Neuronal stem cell (in vitro differentiated cells): ENCODE data around the gene PLEKHF1.

ENCODE experiments used
- DNase-seq: peaks from one replicate; pipeline ENCODE4 v3.0.0-alpha.2; 2013; ENCODE audit warnings: low spot score
- H2AFZ ChIP-seq: one replicate; pipeline ENCODE4 v1.6.1; 2013; ENCODE audit warnings: mild to moderate bottlenecking, low read length, inconsistent platforms
- H2AK5ac ChIP-seq: 2 replicates; pipeline ENCODE4 v1.6.1; 2013; ENCODE audit warnings: low read depth, mild to moderate bottlenecking, inconsistent platforms, low read length, moderate library complexity, mixed read lengths
- H2BK120ac ChIP-seq: 2 replicates; pipeline ENCODE4 v1.6.1; 2013; ENCODE audit warnings: low read depth, mild to moderate bottlenecking, inconsistent platforms, low read length, moderate library complexity, mixed read lengths
- H2BK12ac ChIP-seq: one replicate; pipeline ENCODE4 v1.6.1; 2013; ENCODE audit warnings: low read length, inconsistent platforms
- H2BK15ac ChIP-seq: 2 replicates; pipeline ENCODE4 v1.6.1; 2013; ENCODE audit warnings: mild to moderate bottlenecking, low read length, inconsistent platforms, mixed read lengths
- H2BK5ac ChIP-seq: one replicate; pipeline ENCODE4 v1.6.1; 2013; ENCODE audit warnings: inconsistent platforms, mild to moderate bottlenecking, low read length, moderate library complexity
- H3K14ac ChIP-seq: one replicate; pipeline ENCODE4 v1.6.1; 2013; ENCODE audit warnings: low read length, inconsistent platforms
- H3K18ac ChIP-seq: 2 replicates; pipeline ENCODE4 v1.6.1; 2013; ENCODE audit warnings: low read length, inconsistent platforms
- H3K23ac ChIP-seq: 2 replicates; pipeline ENCODE4 v1.6.1; 2013; ENCODE audit warnings: low read depth, mild to moderate bottlenecking, mixed read lengths, low read length, inconsistent platforms; ENCODE audit not compliant: poor library complexity
- H3K27ac ChIP-seq: replicated peaks from 3 replicates; pipeline ENCODE4 v1.5.1; 2013; ENCODE audit warnings: low read length, inconsistent platforms
- H3K27me3 ChIP-seq, 3 experiments: 2 replicates each; pipeline ENCODE4 v1.6.1; 2013; ENCODE audit warnings: low read length in 3 of 3, mild to moderate bottlenecking in 2 of 3, inconsistent platforms in 1 of 3, low read depth in 1 of 3, mixed read lengths in 1 of 3, moderate library complexity in 1 of 3; ENCODE audit not compliant: control insufficient read depth in 3 of 3, insufficient read depth in 3 of 3
- H3K36me3 ChIP-seq, 2 donors: replicated peaks in 1 of 2; 2 replicates each; pipeline ENCODE4 v1.6.1; 2013; ENCODE audit warnings: low read length in 2 of 2; ENCODE audit not compliant: control insufficient read depth in 2 of 2, insufficient read depth in 2 of 2
- H3K4ac ChIP-seq: 2 replicates; pipeline ENCODE4 v1.6.1; 2013; ENCODE audit warnings: inconsistent platforms, mild to moderate bottlenecking, low read length, moderate library complexity
- H3K4me1 ChIP-seq, 2 donors: 1 replicate in 1 of 2; 2 replicates in 1 of 2; pipeline ENCODE4 v1.6.1; 2013; ENCODE audit warnings: low read length in 2 of 2, low read depth in 1 of 2; ENCODE audit not compliant: control insufficient read depth in 2 of 2, insufficient read depth in 1 of 2
- H3K4me2 ChIP-seq: one replicate; pipeline ENCODE4 v1.6.1; 2013; ENCODE audit warnings: mild to moderate bottlenecking, low read length, inconsistent platforms; ENCODE audit not compliant: insufficient read depth, poor library complexity, severe bottlenecking
- H3K4me3 ChIP-seq, 2 donors: 2 replicates each; pipeline ENCODE4 v1.5.1; 2013; ENCODE audit warnings: low read length in 2 of 2, mild to moderate bottlenecking in 2 of 2, inconsistent platforms in 1 of 2, moderate library complexity in 1 of 2
- H3K79me1 ChIP-seq: one replicate; pipeline ENCODE4 v1.6.1; 2013; ENCODE audit warnings: low read depth, mild to moderate bottlenecking, inconsistent platforms, low read length, moderate library complexity
- H3K9ac ChIP-seq: one replicate; pipeline ENCODE4 v1.6.1; 2013; ENCODE audit warnings: mild to moderate bottlenecking, low read depth, low read length, inconsistent platforms; ENCODE audit not compliant: poor library complexity
- H3K9me3 ChIP-seq, 2 donors: replicated peaks in 1 of 2; 2 replicates each; pipeline versions ENCODE3 to v1.6.1; 2013; ENCODE audit warnings: low read length in 2 of 2, mild to moderate bottlenecking in 2 of 2, inconsistent platforms in 1 of 2, low read depth in 1 of 2, mixed read lengths in 1 of 2, moderate library complexity in 1 of 2; ENCODE audit not compliant: control insufficient read depth in 2 of 2, insufficient read depth in 1 of 2
- H4K8ac ChIP-seq: one replicate; pipeline ENCODE4 v1.6.1; 2013; ENCODE audit warnings: low read depth, mild to moderate bottlenecking, inconsistent platforms, low read length, moderate library complexity
- H4K91ac ChIP-seq: one replicate; pipeline ENCODE4 v1.6.1; 2013; ENCODE audit warnings: low read length, low read depth, mild to moderate bottlenecking, inconsistent platforms; ENCODE audit not compliant: poor library complexity
- WGBS, 2 donors: extraction: QIAGEN DNeasy Blood & Tissue Kit; methylation state at CpG; one replicate each; pipeline ENCODE4 v1.1.7; 2013; ENCODE audit warnings: missing lambda C conversion rate in 2 of 2, mixed read lengths in 1 of 2; ENCODE audit not compliant: insufficient read length in 2 of 2, insufficient replicate concordance in 1 of 2; ENCODE audit errors: extremely low coverage in 2 of 2; 5-methylcytosine and 5-hydroxymethylcytosine counted together

The PLEKHF1 gene

DNA sequence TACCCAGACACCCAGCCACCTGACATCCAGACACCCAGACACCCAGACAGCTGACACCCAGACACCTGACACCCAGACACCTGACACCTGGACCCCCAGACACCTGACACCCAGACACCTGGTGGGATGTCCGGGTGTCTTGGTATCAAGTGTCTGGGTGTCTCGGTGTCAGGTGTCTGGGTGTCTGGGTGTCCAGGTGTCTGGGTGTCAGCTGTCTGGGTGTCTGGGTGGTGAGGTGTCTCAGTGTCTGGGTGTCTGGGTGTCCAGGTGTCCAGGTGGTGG lies 31.2 kb downstream of the PLEKHF1 start:
- no peak overlapping the region for H3K23ac ChIP-seq
- H3K79me1 ChIP-seq = no peaks in the 10 kb centered on the region
- H2BK5ac ChIP-seq = no peak overlapping the region
- no peak for DNase-seq
- H3K9me3 ChIP-seq = no peaks in the 10 kb centered on the region
- H3K27ac ChIP-seq = no peak overlapping the region
- H3K18ac ChIP-seq = no peak overlapping the region
- H3K4ac ChIP-seq = no peak overlapping the region
- H2BK15ac ChIP-seq = no peak overlapping the region
- H2BK12ac ChIP-seq = no peak overlapping the region
- no peak overlapping the region for H4K8ac ChIP-seq
- H2AK5ac ChIP-seq = no peak overlapping the region
- H3K4me1 ChIP-seq = peaks cover 0 to 2% of the 10 kb centered on the region in 2 donors
- H3K36me3 ChIP-seq = no peaks in the 10 kb centered on the region
- no peak overlapping the region for H3K9ac ChIP-seq
- no peak overlapping the region for H2BK120ac ChIP-seq
- no peak overlapping the region for H3K4me2 ChIP-seq
- H3K14ac ChIP-seq = no peak overlapping the region
- H3K4me3 ChIP-seq = no peak overlapping the region
- H4K91ac ChIP-seq = no peak overlapping the region
- H2AFZ ChIP-seq = no peak overlapping the region
- no peaks in the 10 kb centered on the region for H3K27me3 ChIP-seq
- WGBS, 2 donors = no CpG with 5 or more reads among the region's 2 CpGs

DNA sequence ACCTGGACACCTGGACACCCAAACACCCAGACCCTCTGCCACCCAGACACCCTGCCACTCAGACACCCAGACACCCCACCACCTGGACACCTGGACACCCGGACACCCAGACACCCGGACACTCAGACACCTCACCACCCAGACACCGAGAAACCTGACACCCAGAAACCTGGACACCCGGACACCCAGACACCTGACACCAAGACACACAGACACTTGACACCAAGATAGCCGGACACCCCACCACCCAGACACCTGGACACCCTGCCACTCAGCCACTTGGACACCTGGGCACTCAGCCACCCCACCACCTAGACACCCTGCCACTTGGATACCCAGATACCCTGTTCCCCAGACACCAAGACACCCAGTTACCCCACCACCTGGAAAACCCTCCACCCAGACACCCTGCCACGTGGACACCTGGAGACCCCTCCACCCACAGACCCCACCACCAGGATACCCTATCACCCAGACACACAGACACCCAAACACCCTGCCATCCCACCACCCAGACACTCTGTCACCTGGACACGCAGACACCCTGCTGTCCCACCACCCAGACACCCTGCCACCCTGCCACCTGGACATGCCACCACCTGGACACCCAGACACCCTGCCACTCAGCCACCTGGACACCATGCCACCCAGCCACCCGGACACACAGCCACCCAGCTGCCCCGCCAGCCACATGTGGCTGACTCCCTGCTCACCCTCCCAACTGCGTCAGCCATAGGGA lies 32.4 kb downstream of the PLEKHF1 start:
- Histone ChIP-seq H3K14ac (no peak overlapping the region), H3K4ac (no peak overlapping the region), H3K36me3 (peaks cover 4 to 9% of the 10 kb centered on the region in 2 donors), H3K4me1 (peaks cover 0 to 2% of the 10 kb centered on the region in 2 donors), H2BK5ac (no peak overlapping the region), H3K18ac (peak overlapping the region; percentile 52), H2AFZ (no peak overlapping the region), H3K4me3 (no peak overlapping the region), H4K91ac (no peak overlapping the region), H2AK5ac (peak overlapping the region; percentile 9), H3K23ac (no peak overlapping the region), H3K9ac (no peak overlapping the region), H4K8ac (no peak overlapping the region), H3K27ac (no peak overlapping the region), H2BK12ac (no peak overlapping the region), H3K9me3 (no peaks in the 10 kb centered on the region), H3K4me2 (no peak overlapping the region), H3K27me3 (no peaks in the 10 kb centered on the region), H2BK120ac (no peak overlapping the region), H2BK15ac (no peak overlapping the region), H3K79me1 (no peaks in the 10 kb centered on the region)
- no peak for DNase-seq
- no CpG with 5 or more reads among the region's 10 CpGs for WGBS, 2 donors

GRCh38 chr19:29699861-29700260 lies 34.6 kb downstream of the PLEKHF1 start:
- H2AFZ ChIP-seq = no peak overlapping the region
- H2AK5ac ChIP-seq = no peak overlapping the region
- no peak overlapping the region for H2BK12ac ChIP-seq
- H3K23ac ChIP-seq = no peak overlapping the region
- no peak overlapping the region for H3K4me3 ChIP-seq
- no peak overlapping the region for H3K14ac ChIP-seq
- H4K8ac ChIP-seq = no peak overlapping the region
- no peaks in the 10 kb centered on the region for H3K9me3 ChIP-seq
- no peak overlapping the region for H2BK15ac ChIP-seq
- no peak overlapping the region for H2BK120ac ChIP-seq
- no peak overlapping the region for H4K91ac ChIP-seq
- DNase-seq = no peak
- H3K18ac ChIP-seq = no peak overlapping the region
- no peak overlapping the region for H2BK5ac ChIP-seq
- no peaks in the 10 kb centered on the region for H3K27me3 ChIP-seq
- H3K9ac ChIP-seq = no peak overlapping the region
- H3K4ac ChIP-seq = no peak overlapping the region
- no peak overlapping the region for H3K4me2 ChIP-seq
- no peaks in the 10 kb centered on the region for H3K4me1 ChIP-seq
- H3K27ac ChIP-seq = no peak overlapping the region
- H3K79me1 ChIP-seq = no peaks in the 10 kb centered on the region
- peaks cover 7 to 17% of the 10 kb centered on the region in 2 donors for H3K36me3 ChIP-seq
- no CpG with 5 or more reads among the region's 5 CpGs for WGBS, 2 donors

GRCh38 chr19:29700498-29700897 lies 35.2 kb downstream of the PLEKHF1 start:
- Histone ChIP-seq H3K4ac (no peak overlapping the region), H4K8ac (no peak overlapping the region), H3K18ac (no peak overlapping the region), H2AFZ (no peak overlapping the region), H3K9me3 (no peaks in the 10 kb centered on the region), H2BK120ac (no peak overlapping the region), H3K36me3 (peaks cover 10 to 22% of the 10 kb centered on the region in 2 donors), H3K79me1 (no peaks in the 10 kb centered on the region), H3K4me1 (no peaks in the 10 kb centered on the region), H3K9ac (no peak overlapping the region), H2BK5ac (no peak overlapping the region), H3K4me3 (no peak overlapping the region), H2BK15ac (no peak overlapping the region), H3K23ac (no peak overlapping the region), H2AK5ac (no peak overlapping the region), H3K14ac (no peak overlapping the region), H4K91ac (no peak overlapping the region), H3K27me3 (no peaks in the 10 kb centered on the region), H3K4me2 (no peak overlapping the region), H3K27ac (no peak overlapping the region), H2BK12ac (no peak overlapping the region)
- no CpG with 5 or more reads among the region's 6 CpGs for WGBS, 2 donors
- no peak for DNase-seq
